Activated T-cell treated with anti-CD3 and anti-CD28 coated beads for 24 hours (primary cell): Measurements from ENCODE around the gene ADAM10.

Experiments used
- DNase-seq: peaks from one replicate; pipeline ENCODE4 v3.0.0-alpha.2; 2020; ENCODE audit warnings: low read depth

Gene ADAM10

GRCh38 chr15:58551764-58552504, 197.6 kb downstream of the ADAM10 start:
- DNase-seq = no peak

- DNase-seq = no peak
These were observed 198.3 kb downstream of the ADAM10 start for GRCh38 chr15:58551084-58551763.

DNA sequence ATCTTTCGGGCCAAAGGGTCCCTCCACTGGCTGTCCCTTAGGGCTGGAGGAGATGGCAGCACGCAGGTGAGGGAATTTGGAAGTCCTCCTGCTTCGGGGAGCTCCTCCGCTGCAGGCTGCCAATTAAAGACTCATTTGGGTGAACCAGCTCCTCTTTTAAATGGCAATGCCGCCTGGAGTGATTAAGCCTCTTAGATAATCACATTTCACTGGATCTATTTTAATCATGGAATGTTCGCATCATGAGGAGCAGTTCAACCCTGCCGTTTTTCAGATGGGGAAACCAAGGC, 199.8 kb downstream of the ADAM10 start:
- no peak for DNase-seq

DNA sequence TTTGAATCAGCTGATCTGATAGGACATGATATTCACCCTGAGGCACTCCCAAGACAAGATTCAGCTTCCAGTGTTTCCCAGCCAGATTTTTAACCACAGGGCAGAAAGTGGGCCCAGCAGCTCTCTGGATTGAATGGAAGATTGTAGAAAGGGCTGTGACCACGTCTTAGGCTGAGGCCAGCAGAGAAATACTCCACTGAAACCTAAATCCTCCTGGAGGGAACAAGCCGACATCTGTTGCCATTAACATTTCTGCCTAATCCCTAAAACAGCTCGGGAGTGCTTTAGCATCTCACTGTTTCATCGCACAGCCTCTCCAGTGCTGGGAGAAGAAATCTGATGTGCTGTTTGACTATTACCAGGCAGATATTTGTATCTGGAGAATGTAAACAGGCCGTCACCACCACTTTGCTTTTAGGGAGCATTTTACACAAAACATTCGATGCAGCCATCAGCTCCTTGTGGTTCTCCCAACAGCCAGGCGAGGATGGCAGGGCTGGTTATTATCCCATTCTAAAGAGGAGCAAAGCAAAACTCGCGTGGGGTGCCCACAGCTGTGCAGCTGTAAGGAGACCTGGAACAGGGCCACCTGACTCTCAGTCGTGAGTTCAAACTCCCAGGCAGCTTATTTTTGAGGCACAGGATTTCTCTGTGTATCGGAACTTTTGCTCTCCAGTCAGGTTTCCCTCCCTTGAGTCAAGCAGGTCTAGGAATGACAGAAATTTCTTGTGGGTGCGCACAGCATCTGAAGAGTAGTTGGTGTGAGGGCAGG, 200.3 kb downstream of the ADAM10 start:
- no peak for DNase-seq

GRCh38 chr15:58548308-58549012, 201.0 kb downstream of the ADAM10 start:
- no peak for DNase-seq

DNA sequence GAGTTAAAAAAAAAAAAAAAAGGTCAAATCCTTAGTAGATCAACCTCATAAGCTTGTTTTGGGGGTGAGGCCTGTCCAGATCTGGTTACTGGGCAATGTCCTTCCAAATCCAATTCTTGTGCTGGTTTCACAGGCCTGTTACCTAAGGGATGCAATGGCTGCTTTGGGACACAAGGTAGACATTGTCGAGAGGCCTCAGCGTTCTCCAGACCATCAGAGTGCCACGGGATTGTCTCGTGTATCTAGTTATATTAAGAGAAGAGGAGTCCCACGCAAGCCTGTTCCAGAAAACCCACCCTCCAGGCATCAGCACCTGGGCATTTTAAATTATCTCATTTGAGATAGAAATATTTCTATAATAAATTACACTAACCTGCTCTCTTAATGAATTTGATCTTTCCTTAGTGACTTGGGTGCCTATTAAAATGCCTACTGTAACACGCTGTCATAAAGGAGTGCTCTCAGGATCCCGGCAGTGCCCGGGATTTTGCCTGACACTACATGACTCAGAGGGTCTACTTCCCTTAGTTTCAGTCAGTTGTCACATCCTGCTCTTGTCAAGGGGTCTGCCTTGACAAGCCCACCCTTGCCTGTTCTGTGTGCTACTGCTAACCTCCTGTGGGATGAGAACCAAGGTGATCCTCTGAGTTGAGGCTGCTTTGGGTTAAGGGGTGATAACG, 201.7 kb downstream of the ADAM10 start:
- DNase-seq = no peak

GRCh38 chr15:58546635-58547627, 202.6 kb downstream of the ADAM10 start:
- DNase-seq = no peak

GRCh38 chr15:58546066-58546591, 203.4 kb downstream of the ADAM10 start:
- DNase-seq = no peak

DNA sequence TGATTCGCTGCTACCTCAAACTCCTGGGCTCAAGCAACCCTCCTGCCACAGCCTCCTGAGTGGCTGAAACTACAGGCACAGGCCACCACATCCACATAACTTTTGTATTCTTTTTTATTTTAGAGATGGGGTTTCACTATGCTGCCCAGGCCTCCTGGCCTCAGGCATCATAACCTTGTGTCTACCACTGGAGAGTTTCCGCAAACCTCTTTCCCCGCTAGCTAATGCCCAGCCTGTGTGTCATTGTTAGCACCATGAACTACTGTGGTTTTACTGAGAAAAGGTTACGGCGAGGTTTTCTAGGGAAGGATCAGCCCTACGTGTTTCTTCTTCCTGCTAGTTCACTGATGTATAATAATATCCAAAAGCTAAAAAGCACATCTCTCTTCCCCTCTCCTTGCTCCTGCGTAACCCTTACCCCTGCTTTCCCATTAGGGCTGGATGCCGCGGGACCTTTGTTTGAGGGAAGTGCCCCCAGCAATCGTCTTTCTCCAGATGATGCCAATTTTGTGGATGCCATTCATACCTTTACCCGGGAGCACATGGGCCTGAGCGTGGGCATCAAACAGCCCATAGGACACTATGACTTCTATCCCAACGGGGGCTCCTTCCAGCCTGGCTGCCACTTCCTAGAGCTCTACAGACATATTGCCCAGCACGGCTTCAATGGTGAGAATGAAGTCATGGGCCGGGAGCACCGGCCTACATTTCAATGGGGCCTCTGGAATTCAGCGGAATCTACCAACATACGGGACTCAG, 204.0 kb downstream of the ADAM10 start:
- DNase-seq = peak; percentile 10

DNA sequence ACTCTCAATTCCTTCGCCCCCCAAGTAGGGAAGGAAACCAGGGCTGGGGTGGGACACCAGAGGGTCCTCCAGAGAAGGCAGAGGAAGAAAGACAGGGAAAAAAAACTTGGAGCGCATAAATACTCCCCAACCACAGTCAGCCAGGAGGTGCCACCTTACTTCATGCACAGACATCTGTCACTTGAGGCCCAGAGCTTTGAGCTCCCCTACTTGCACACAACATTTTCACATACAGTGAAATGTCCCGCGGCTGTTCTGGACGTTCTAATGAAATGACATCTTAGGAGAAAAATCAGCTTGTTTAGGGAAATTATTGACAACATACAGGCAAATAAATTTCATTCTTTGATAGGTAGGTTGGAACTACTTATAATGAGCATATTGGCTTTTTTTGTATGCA, 204.8 kb downstream of the ADAM10 start:
- no peak for DNase-seq

DNA sequence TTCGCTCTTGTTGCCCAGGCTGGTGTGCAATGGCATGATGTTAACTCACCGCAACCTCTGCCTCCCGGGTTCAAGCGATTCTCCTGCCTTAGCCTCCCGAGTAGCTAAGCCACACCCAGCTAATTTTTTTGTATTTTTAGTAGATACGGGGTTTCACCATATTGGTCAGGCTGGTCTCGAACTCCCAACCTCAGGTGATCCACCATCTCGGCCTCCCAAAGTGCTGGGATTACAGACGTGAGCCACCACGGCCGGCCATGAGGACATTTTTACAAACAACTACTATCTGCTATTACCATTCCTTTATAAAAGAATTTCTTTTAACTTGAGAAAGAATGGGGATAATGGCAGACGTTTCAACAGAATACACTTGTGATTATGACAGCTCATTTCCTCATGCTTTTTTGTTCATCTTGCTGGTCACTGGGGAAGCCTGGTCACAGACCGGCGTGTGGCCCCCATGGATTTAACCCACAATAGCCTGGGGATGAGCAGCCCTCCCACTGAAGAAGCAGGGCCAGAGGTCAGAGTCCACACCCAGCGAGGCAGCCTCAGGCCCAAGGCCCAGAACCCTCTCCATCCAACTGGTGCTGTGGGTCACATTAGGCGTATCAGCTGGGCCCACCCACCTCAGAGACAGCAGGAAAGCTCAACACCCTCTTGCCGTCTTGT, 205.7 kb downstream of the ADAM10 start:
- no peak for DNase-seq

- DNase-seq = no peak
These were observed 208.0 kb downstream of the ADAM10 start for GRCh38 chr15:58541410-58542087.

GRCh38 chr15:58539548-58539947, 210.0 kb downstream of the ADAM10 start:
- no peak for DNase-seq

DNA sequence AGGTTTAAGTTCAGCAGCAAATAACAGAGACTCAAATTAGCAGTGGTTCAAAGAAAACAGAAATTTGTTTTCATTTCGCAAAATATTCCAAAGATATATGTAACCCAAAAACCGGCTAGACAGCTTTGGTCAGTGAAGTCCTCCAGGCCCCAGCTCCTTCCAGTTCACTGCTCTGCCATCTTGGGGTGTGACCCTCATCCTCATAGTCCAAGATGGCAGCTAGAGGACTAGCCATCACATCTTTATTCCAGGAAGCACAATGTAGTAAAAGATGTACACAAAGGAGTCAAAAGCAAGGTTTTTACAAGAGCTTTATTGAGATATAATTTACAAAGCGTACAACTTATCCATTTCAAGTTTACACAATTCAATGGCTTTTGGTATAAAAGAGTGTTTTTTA, 210.6 kb downstream of the ADAM10 start:
- DNase-seq = no peak
